Measurements from ENCODE around the gene CTSZ. TPM values are rescaled to one million over a fixed set of nuclear protein-coding genes. Genes with fewer than 3 reads are reported as not detected.

Gene CTSZ
- total RNA-seq, 1 experiment from 2014 or later, result 26.3 TPM

DNA sequence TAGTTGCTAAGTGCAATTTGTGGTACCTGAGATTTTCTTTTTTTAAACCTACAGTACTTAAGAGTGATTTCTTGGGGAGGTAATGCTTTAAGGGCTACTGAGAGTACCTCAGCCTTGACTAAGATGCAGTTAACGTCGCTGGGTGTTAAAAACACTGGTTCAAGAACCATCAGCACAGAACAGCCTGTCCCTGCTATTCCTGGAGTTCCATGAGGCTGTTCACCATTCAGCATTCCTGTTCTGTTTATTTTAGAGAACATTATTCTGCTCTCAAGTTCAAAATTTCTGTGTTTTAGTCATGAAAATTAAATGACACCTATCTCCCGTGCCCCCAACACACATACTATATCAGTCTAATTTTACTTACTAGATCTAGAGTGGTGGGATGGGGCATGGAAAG is 37.2 kb upstream of the CTSZ start:
- Mint-ChIP-seq H3K27me3 (ENCODE audit: low read depth) (peaks cover 28% of the 10 kb centered on the region), H3K27ac (no peak overlapping the region), H3K4me1 (peaks cover 20% of the 10 kb centered on the region), H3K4me3 (no peak overlapping the region), H3K36me3 (peaks cover 8% of the 10 kb centered on the region), H3K9me3 (no peaks in the 10 kb centered on the region)
- no peak for ATAC-seq
- ChIA-PET POLR2A (no interaction called here), CTCF (no interaction called here)
- TF ChIP-seq ETV6 (CRISPR knock-in tag; IDR thresholded peaks at IDR 0.05), result no peak
- TF ChIP-seq ESRRA (CRISPR knock-in tag; IDR thresholded peaks at IDR 0.05; ENCODE audit: borderline replicate concordance), result no peak
- no peak for TF ChIP-seq MLX (CRISPR knock-in tag; IDR thresholded peaks at IDR 0.05)
- TF ChIP-seq CREB1 (CRISPR knock-in tag; IDR thresholded peaks at IDR 0.05), result no peak
- TF ChIP-seq RELA (CRISPR knock-in tag; IDR thresholded peaks at IDR 0.05; ENCODE audit: borderline replicate concordance), result no peak
- TF ChIP-seq CREM (CRISPR knock-in tag; IDR thresholded peaks at IDR 0.05), result no peak
- no peak for TF ChIP-seq SOX15 (CRISPR knock-in tag; IDR thresholded peaks at IDR 0.05)
- TF ChIP-seq, protein P1, sequence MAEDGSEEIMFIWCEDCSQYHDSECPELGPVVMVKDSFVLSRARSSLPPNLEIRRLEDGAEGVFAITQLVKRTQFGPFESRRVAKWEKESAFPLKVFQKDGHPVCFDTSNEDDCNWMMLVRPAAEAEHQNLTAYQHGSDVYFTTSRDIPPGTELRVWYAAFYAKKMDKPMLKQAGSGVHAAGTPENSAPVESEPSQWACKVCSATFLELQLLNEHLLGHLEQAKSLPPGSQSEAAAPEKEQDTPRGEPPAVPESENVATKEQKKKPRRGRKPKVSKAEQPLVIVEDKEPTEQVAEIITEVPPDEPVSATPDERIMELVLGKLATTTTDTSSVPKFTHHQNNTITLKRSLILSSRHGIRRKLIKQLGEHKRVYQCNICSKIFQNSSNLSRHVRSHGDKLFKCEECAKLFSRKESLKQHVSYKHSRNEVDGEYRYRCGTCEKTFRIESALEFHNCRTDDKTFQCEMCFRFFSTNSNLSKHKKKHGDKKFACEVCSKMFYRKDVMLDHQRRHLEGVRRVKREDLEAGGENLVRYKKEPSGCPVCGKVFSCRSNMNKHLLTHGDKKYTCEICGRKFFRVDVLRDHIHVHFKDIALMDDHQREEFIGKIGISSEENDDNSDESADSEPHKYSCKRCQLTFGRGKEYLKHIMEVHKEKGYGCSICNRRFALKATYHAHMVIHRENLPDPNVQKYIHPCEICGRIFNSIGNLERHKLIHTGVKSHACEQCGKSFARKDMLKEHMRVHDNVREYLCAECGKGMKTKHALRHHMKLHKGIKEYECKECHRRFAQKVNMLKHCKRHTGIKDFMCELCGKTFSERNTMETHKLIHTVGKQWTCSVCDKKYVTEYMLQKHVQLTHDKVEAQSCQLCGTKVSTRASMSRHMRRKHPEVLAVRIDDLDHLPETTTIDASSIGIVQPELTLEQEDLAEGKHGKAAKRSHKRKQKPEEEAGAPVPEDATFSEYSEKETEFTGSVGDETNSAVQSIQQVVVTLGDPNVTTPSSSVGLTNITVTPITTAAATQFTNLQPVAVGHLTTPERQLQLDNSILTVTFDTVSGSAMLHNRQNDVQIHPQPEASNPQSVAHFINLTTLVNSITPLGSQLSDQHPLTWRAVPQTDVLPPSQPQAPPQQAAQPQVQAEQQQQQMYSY (CRISPR knock-in tag; IDR thresholded peaks at IDR 0.05), result no peak
- no peak for TF ChIP-seq PRRX2 (CRISPR knock-in tag; IDR thresholded peaks at IDR 0.05)
- DNase-seq (ENCODE audit: low spot score), result no peak

GRCh38 chr20:59043698-59044097 is 36.6 kb upstream of the CTSZ start:
- Mint-ChIP-seq H3K4me1 (peaks cover 20% of the 10 kb centered on the region), H3K27me3 (ENCODE audit: low read depth) (peaks cover 26% of the 10 kb centered on the region)

More at GRCh38 chr20:59043698-59044097, 36.6 kb upstream of the CTSZ start:
- no peaks in the 10 kb centered on the region for H3K9me3 Mint-ChIP-seq
- no peak for DNase-seq (ENCODE audit: low spot score)
- ATAC-seq, result no peak
- peaks cover 8% of the 10 kb centered on the region for H3K36me3 Mint-ChIP-seq
- H3K27ac Mint-ChIP-seq, result no peak overlapping the region
- ChIA-PET POLR2A (no interaction called here), CTCF (interaction anchor here (0.8 to 2.7 kb wide), 4 partner anchors 69 to 412 kb away, joined by 3 to 6 read pairs (median 4); no protein-coding TSS in a partner anchor)
- peak overlapping the region; percentile 61; the same call in 1 of the 2 replicates for H3K4me3 Mint-ChIP-seq
- TF ChIP-seq PRRX2 (CRISPR knock-in tag; IDR thresholded peaks at IDR 0.05) (no peak), ZNF317 (CRISPR knock-in tag; IDR thresholded peaks at IDR 0.05; ENCODE audit: borderline replicate concordance, low read depth) (no peak), IRF2 (CRISPR knock-in tag; IDR thresholded peaks at IDR 0.05; ENCODE audit: borderline replicate concordance, low read depth) (no peak), ZNF425 (CRISPR knock-in tag; conservative IDR thresholded peaks at IDR 0.05) (no peak), FOXJ3 (CRISPR knock-in tag; IDR thresholded peaks at IDR 0.05; ENCODE audit: borderline replicate concordance) (no peak), ZNF138 (CRISPR knock-in tag; conservative IDR thresholded peaks at IDR 0.05) (no peak), ZNF263 (CRISPR knock-in tag; IDR thresholded peaks at IDR 0.05; ENCODE audit: low read depth) (no peak), NR3C1 (CRISPR knock-in tag; conservative IDR thresholded peaks at IDR 0.05; ENCODE audit: low read depth) (no peak), ZNF423 (CRISPR knock-in tag; IDR thresholded peaks at IDR 0.05) (no peak)
- TF ChIP-seq, protein P2, sequence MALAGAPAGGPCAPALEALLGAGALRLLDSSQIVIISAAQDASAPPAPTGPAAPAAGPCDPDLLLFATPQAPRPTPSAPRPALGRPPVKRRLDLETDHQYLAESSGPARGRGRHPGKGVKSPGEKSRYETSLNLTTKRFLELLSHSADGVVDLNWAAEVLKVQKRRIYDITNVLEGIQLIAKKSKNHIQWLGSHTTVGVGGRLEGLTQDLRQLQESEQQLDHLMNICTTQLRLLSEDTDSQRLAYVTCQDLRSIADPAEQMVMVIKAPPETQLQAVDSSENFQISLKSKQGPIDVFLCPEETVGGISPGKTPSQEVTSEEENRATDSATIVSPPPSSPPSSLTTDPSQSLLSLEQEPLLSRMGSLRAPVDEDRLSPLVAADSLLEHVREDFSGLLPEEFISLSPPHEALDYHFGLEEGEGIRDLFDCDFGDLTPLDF (CRISPR knock-in tag; IDR thresholded peaks at IDR 0.05), result no peak
